Activated CD4-positive, alpha-beta T cell treated with anti-CD3 and anti-CD28 coated beads for 36 hours (primary cell): ENCODE data around the gene HMBS. TPM values are rescaled to one million over a fixed set of nuclear protein-coding genes. Genes with fewer than 3 reads are reported as not detected.
"Not testable (repeated sequence)": the region's sequence is repeated elsewhere in the genome, so short reads cannot be mapped to it uniquely, and the experiment has no call there.

Experiments
- ATAC-seq: fragments of 200-7000 bp; cut with Tn5 transposase; one replicate; pipeline ENCODE4 v1.10.0; 2021; ENCODE audit warnings: mild to moderate bottlenecking, moderate library complexity
- CTCF ChIA-PET: fragments of 350-600 bp; sonication (Branson Sonifier 250); formaldehyde crosslinking; loops from one replicate; lab custom pipeline; 2021; ENCODE audit warnings: antibody characterized with exemption; lab: Charles Lee
- POLR2A ChIA-PET: fragments of 350-600 bp; sonication (Branson Sonifier 250); formaldehyde crosslinking; loops from one replicate; lab custom pipeline; 2021; ENCODE audit warnings: antibody characterized with exemption, inconsistent platforms; lab: Charles Lee
- DNase-seq: peaks from one replicate; pipeline ENCODE4 v3.0.0-alpha.2; 2020
- H3K27ac Mint-ChIP-seq: one replicate; pipeline ENCODE4 v1.8.0; 2021; ENCODE audit warnings: mixed read lengths
- H3K27me3 Mint-ChIP-seq: one replicate; pipeline ENCODE4 v1.8.0; 2021; ENCODE audit warnings: mixed read lengths
- H3K36me3 Mint-ChIP-seq: one replicate; pipeline ENCODE4 v1.8.0; 2021; ENCODE audit warnings: low read depth, mixed read lengths
- H3K4me1 Mint-ChIP-seq: one replicate; pipeline ENCODE4 v1.8.0; 2021; ENCODE audit warnings: mixed read lengths
- H3K4me3 Mint-ChIP-seq: one replicate; pipeline ENCODE4 v1.8.0; 2021; ENCODE audit warnings: mild to moderate bottlenecking, moderate library complexity, mixed read lengths
- H3K9me3 Mint-ChIP-seq: one replicate; pipeline ENCODE4 v1.8.0; 2021; ENCODE audit warnings: low read depth, mixed read lengths
- intact Hi-C, 2 experiments: fragments of 100-400 bp; cut with DNase I in 1 of 2; cut with micrococcal nuclease in 1 of 2; formaldehyde crosslinking; loops; one replicate each; pipeline versions ENCODE4 v1.14.2 to v1.15.1; 2022 to 2024; cut with DNase I, micrococcal nuclease
- total RNA-seq, 2 experiments: library from RNA; stranded (reverse); gene quantifications; one replicate each; pipeline ENCODE4 v1.2.3, GENCODE V29; 2021

The HMBS gene
- total RNA-seq, 2 experiments from 2014 or later = 39.8 to 41.8 TPM

DNA sequence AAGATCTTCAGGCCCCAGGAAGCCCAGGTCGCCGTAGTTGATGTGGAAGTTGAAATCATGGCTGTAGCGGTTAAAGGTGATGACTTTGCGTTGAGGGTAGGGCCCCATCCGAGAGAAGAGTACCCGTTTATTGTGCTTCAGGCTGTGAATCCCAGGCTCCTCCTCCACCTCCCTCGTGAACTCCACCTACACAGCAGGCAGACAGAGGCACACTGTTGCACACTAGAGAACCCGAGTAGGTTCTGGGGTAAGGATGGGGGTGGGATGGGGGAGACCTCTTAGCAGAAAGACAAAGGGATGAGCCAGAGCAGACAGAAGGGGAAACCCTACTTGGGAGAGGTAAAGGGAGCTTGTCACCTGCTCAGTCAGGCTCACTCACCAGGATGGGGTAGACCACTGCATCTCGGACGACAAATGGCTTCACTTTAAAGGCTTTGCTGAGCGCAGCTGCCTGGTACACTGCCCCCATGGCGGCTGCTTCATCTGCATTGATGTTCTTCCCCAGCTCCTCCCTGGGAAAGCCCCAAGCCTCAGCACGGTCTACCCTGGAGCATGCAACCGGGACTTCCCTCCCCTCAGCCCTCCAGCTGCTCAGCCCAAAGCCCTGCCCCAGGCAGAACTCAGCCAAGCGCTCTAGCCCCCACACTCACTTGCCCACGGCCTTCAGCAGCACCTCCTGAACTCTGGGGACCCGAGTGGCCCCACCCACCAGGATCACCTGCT, 33.1 kb upstream of the HMBS start:
- Mint-ChIP-seq H3K9me3 (no peaks in the 10 kb centered on the region), H3K4me1 (peaks cover 38% of the 10 kb centered on the region), H3K27ac (peak overlapping the region; percentile 68), H3K27me3 (no peaks in the 10 kb centered on the region), H3K36me3 (peaks cover 77% of the 10 kb centered on the region), H3K4me3 (no peak overlapping the region)
- ATAC-seq (peak; percentile 50), DNase-seq (peak; percentile 51)
- ChIA-PET POLR2A (no interaction called here), CTCF (interaction anchor here (1.2 kb wide), 1 partner anchor 117 kb away, joined by 3 read pairs; no protein-coding TSS in a partner anchor)
- intact Hi-C loops = no loop called here

DNA sequence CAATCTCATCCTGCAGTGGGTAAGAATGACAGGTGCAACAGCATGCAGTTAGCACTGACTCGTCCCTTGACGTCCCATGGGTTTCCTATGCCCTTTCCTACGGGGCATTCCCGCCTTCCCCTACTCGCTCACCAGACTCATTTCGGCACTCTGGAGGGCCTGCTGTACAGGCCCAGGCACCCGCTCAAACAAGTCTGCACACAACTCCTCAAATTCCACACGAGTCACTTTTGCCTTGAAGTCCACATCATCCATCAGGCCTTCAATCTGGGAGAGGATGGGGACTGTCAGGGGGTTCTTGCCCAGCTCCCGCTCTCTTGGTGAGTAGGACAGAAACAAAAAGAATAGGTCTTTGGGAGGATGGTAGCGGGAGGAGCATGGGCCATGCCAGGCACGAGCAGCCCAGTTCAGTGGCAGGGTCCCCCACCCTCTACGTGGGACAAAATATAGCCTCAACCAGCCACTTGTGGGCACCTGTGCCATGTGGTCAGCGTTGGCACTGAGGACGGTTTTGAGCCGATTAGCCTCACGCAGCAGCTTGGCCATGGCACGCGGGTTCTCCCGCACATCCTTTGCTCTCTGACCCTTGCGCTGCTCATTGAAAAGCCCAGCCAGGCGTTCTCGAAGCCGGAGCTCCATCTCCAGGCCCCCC, 32.4 kb upstream of the HMBS start:
- Mint-ChIP-seq H3K27me3 (no peaks in the 10 kb centered on the region), H3K27ac (peak overlapping the region; percentile 68), H3K36me3 (peaks cover 70% of the 10 kb centered on the region), H3K4me1 (peaks cover 35% of the 10 kb centered on the region), H3K9me3 (no peaks in the 10 kb centered on the region), H3K4me3 (no peak overlapping the region)
- intact Hi-C loops = no loop called here
- no peak for ATAC-seq
- DNase-seq = no peak
- POLR2A ChIA-PET = no interaction called here
- CTCF ChIA-PET = interaction anchor here (0.7 to 0.8 kb wide), 2 partner anchors 28 to 757 kb away, joined by 4 read pairs; no protein-coding TSS in a partner anchor

DNA sequence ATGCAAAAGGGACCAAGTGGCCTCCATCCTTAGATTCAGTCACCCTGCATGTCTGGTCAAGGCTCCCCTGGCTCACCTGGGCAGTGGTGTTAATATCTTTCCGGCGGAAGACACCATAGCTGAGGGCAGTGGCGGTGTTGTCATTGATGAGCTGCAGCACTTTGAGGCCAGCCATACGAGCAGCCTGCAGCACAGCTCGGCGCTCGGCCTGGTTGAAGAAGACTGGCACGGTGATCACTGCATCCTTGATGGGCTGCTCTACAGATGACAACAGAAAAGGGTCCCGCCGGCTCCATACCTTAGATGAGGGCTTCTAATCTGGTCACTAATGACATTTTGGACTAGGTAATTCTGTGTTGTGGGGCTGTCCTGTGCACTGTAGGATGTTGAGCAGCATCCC, 30.3 kb upstream of the HMBS start:
- ChIA-PET POLR2A (interaction anchor here (1.2 kb wide), 1 partner anchor 13 kb away, joined by 4 read pairs; no protein-coding TSS in a partner anchor), CTCF (interaction anchor here (1.2 to 3.1 kb wide), 2 partner anchors 12 to 52 kb away, joined by 3 to 16 read pairs; partner anchors contain the start of genes C2CD2L and VPS11)
- Mint-ChIP-seq H3K27ac (no peak overlapping the region), H3K4me3 (no peak overlapping the region), H3K36me3 (peaks cover 54% of the 10 kb centered on the region), H3K4me1 (peaks cover 43% of the 10 kb centered on the region), H3K27me3 (no peaks in the 10 kb centered on the region), H3K9me3 (no peaks in the 10 kb centered on the region)
- no peak for ATAC-seq
- DNase-seq = no peak
- intact Hi-C loops = no loop called here

DNA sequence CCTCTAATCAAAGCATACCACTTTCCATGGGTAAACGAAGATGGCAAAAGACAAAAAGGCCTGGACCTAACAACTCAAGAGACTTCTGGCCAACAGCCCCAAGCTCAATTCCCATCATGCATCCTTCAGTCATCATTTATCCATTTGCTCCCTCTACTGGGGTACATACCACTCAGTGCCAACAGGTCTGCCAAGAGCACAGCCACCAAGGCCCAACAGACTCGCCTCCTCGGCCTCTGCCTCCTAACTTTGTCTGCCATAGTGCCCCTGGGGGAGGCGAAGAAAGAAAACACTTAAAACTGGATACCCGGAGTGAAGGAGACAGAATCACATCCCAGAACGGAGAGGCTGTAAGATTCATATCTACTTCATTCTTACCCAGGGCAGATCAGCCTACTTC, 28.8 kb upstream of the HMBS start:
- ATAC-seq = no peak
- Mint-ChIP-seq H3K27me3 (no peaks in the 10 kb centered on the region), H3K27ac (peak overlapping the region; percentile 76), H3K4me1 (peaks cover 43% of the 10 kb centered on the region), H3K4me3 (peak overlapping the region; percentile 82), H3K36me3 (peaks cover 46% of the 10 kb centered on the region), H3K9me3 (no peaks in the 10 kb centered on the region)
- POLR2A ChIA-PET = interaction anchor here (0.6 to 4.2 kb wide), 7 partner anchors 9 to 620 kb away, joined by 3 to 22 read pairs (median 3); partner anchors contain the start of genes DPAGT1, KMT2A, RNF26 and VPS11
- peak; percentile 30 for DNase-seq
- CTCF ChIA-PET = interaction anchor here (0.7 to 3.1 kb wide), 7 partner anchors 10 to 259 kb away, joined by 3 to 16 read pairs (median 5); partner anchors contain the start of genes HMBS and VPS11
- intact Hi-C loops = loop anchor here (2.0 kb wide), 4 partner anchors 37 to 267 kb away; partner anchors contain the start of genes HINFP (in 1 of the 2), RPS25 (in 1 of the 2) and TRAPPC4 (in 1 of the 2)

DNA sequence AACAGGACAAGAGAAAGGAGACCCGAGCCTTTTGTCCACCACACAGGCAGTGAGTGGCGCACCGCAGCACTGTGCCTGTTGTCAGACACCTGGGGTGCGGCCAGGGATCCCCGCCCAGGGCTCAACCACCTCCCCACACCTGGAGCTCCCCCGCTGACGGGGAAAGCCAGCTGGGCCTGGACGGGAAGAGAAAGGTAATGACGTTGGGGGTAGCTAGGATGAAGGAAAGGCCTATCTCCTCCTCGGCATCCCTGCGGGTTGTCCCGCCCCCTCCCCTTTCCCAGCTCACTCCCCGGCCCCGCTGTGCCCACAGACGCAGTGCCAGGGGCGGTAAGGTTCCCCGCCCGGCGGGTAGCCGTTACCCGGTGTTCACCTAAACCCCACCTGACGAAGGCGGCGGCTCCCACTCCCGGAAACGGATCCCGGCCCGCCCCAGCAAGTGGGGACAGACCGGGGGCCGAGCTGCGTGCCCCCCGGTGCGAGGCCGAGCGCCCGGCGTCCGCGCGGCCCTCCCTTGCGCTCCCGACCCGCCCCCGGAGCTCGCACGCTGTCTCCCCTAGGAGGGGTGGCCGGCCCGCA, 28.2 kb upstream of the HMBS start:
- peak overlapping the region; percentile 82 for H3K4me3 Mint-ChIP-seq
- POLR2A ChIA-PET = interaction anchor here (0.6 to 4.2 kb wide), 5 partner anchors 11 to 620 kb away, joined by 3 to 22 read pairs (median 3); partner anchors contain the start of genes DPAGT1, KMT2A, RNF26 and VPS11
- H3K27ac Mint-ChIP-seq = peak overlapping the region; percentile 94
- H3K27me3 Mint-ChIP-seq = no peaks in the 10 kb centered on the region
- intact Hi-C loops = loop anchor here (2.0 kb wide), 4 partner anchors 38 to 266 kb away; partner anchors contain the start of genes HINFP (in 1 of the 2), RPS25 (in 1 of the 2) and TRAPPC4 (in 1 of the 2)
- ATAC-seq = peak; percentile 3
- peaks cover 39% of the 10 kb centered on the region for H3K4me1 Mint-ChIP-seq
- no peaks in the 10 kb centered on the region for H3K9me3 Mint-ChIP-seq
- H3K36me3 Mint-ChIP-seq = peaks cover 41% of the 10 kb centered on the region
- CTCF ChIA-PET = interaction anchor here (0.7 to 3.1 kb wide), 7 partner anchors 10 to 397 kb away, joined by 3 to 16 read pairs (median 3); partner anchors contain the start of gene VPS11
- peak; percentile 58 for DNase-seq

DNA sequence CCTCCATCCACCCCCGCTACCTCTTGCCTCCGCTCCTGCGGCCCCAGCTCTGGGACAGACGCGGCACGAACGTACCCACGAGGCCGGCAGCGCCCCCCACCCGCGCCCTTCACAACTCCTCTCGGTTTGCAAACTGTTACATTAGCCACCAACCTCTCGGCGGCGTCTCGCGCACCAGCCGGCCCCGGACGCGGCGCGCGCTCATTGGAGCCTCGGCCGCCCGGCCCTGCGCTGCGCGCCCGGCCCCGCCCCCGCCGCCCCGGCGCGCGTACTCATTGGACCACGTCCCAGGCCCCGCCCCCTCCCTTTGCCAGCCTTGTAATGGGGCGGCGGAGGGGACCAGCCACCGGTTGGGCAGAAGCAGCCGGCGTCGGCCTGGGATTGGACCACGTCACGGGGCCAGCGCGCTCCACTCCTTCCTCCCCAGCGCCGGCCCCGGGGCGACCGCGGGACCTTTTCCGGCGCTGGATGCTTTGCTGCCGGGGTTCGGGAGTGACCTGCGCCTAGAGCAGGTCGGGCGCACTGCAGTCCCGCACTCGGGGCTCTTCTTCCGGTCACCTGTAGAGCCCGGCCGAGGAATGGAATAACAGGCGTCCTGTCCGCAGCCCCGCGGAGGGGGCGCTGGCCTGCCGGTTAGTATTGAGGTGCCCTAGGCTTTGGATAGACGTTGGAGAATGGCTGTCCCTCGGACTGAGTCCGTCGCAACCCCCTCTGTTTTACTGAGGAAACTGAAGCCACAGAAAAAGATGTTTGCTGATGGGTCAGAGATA, 27.5 kb upstream of the HMBS start, which contains the start of gene HYOU1:
TSS of gene HYOU1 (minus strand) at position 206 of the 770 bp plus-strand sequence. CDS start 1,045 bp downstream, outside the sequence.
- Mint-ChIP-seq H3K9me3 (no peaks in the 10 kb centered on the region), H3K4me1 (peaks cover 34% of the 10 kb centered on the region), H3K27ac (peak within 1 kb of the TSS; percentile 94), H3K27me3 (no peaks in the 10 kb centered on the region), H3K4me3 (peak within 1 kb of the TSS; percentile 82), H3K36me3 (peaks cover 36% of the 10 kb centered on the region)
- peak; percentile 96 for ATAC-seq
- CTCF ChIA-PET = interaction anchor here (0.7 to 3.1 kb wide), 9 partner anchors 9 to 281 kb away, joined by 3 to 16 read pairs (median 3); partner anchors contain the start of gene VPS11
- POLR2A ChIA-PET = interaction anchor here (0.9 to 4.2 kb wide), 3 partner anchors 10 to 621 kb away, joined by 3 to 22 read pairs (median 5); partner anchors contain the start of genes KMT2A and VPS11
- intact Hi-C loops = loop anchor here (1.0 to 2.0 kb wide), 16 partner anchors 10 to 267 kb away; partner anchors contain the start of genes HINFP (in 2 of the 2), RPS25 (in 2 of the 2), SLC37A4 (in 2 of the 2) and TRAPPC4 (in 2 of the 2)
- DNase-seq = peak; percentile 100

DNA sequence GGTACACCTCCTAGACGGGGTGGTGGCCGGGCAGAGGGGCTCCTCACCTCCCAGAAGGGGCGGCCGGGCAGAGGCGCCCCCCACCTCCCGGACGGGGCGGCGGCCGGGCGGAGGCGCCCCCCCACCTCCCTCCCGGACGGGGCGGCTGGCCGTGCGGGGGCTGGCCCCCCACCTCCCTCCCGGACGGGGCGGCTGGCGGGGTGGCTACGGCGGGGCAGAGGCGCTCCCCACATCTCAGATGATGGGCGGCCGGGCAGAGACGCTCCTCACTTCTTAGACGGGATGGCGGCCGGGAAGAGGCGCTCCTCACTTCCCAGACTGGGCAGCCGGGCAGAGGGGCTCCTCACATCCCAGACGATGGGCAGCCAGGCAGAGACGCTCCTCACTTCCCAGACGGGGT, 25.6 kb upstream of the HMBS start:
- POLR2A ChIA-PET, DNase-seq, H3K27me3 Mint-ChIP-seq, intact Hi-C loops, H3K9me3 Mint-ChIP-seq, H3K27ac Mint-ChIP-seq, ATAC-seq, H3K4me3 Mint-ChIP-seq: not testable (repeated sequence)
- CTCF ChIA-PET = interaction anchor here (0.8 kb wide), 1 partner anchor 128 kb away, joined by 3 read pairs; no protein-coding TSS in a partner anchor
- peaks cover 17% of the 10 kb centered on the region for H3K36me3 Mint-ChIP-seq
- peaks cover 27% of the 10 kb centered on the region for H3K4me1 Mint-ChIP-seq

DNA sequence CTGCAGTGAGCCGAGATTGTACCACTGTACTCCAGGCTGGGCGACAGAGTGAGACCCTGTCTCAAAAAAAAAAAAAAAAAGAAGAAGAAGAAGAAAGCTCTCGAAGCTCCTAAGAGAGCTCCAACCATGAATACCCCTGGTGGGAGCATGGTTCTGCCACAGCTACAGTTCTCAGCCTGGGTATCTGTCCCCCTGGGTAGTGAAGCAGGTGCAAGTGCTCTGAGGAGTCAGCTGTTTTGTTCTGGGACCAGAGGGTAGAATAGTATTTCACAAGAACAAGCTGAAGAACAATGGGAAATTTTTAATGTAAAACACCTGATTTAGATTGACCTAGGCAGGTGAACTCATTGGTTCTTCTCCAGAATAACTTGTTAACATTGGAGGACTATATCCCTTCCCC, 23.4 kb upstream of the HMBS start:
- no peak overlapping the region for H3K27ac Mint-ChIP-seq
- POLR2A ChIA-PET = no interaction called here
- H3K4me1 Mint-ChIP-seq = peaks cover 23% of the 10 kb centered on the region
- H3K36me3 Mint-ChIP-seq = peaks cover 2% of the 10 kb centered on the region
- no peak for DNase-seq
- CTCF ChIA-PET = interaction anchor here (0.7 to 1.3 kb wide), 2 partner anchors 23 to 551 kb away, joined by 3 to 6 read pairs; partner anchors contain the start of gene HMBS
- no peak overlapping the region for H3K4me3 Mint-ChIP-seq
- no peak for ATAC-seq
- H3K9me3 Mint-ChIP-seq = no peaks in the 10 kb centered on the region
- H3K27me3 Mint-ChIP-seq = no peaks in the 10 kb centered on the region
- intact Hi-C loops = no loop called here

DNA sequence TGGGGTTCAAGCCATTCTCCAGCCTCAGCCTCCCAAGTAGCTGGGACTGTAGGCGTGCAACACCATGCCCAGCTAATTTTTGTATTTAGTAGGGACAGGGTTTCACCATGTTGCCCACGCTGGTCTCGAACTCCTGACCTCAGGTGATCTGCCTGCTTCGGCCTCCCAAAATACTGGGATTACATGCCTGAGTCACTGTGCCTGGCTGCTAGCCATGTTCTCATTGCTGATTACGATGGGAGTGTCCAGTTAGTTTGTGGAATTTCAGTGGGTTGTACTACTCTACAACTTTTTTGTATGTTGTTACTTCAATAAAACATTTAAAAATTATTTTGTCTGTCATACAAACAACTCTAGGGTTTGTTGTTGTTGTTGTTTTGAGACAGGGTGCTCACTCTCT, 21.9 kb upstream of the HMBS start:
- ATAC-seq (no peak), DNase-seq (no peak)
- Mint-ChIP-seq H3K4me1 (peaks cover 32% of the 10 kb centered on the region), H3K4me3 (no peak overlapping the region), H3K27me3 (no peaks in the 10 kb centered on the region), H3K9me3 (no peaks in the 10 kb centered on the region), H3K36me3 (peaks cover 2% of the 10 kb centered on the region), H3K27ac (no peak overlapping the region)
- ChIA-PET CTCF (interaction anchor here (0.9 to 1.6 kb wide), 3 partner anchors 22 to 33 kb away, joined by 3 to 6 read pairs (median 3); partner anchors contain the start of gene HMBS), POLR2A (no interaction called here)
- intact Hi-C loops = no loop called here
